ENCODE results near the gene PRKAG2.

The PRKAG2 gene

GRCh38 chr7:151647874-151648273 is 229.0 kb downstream of the PRKAG2 start:
- H3K4me1 ChIP-seq (ENCODE audit: low read length), result no peaks in the 10 kb centered on the region
- TF ChIP-seq EZH2phosphoT487 (IDR thresholded peaks at IDR 0.05; ENCODE audit: low read depth), result no peak
- no peaks in the 10 kb centered on the region for H3K36me3 ChIP-seq (replicated peaks; ENCODE audit: low read depth, low read length)
- H2AFZ ChIP-seq (ENCODE audit: low read depth, low read length), result no peak overlapping the region
- no peaks in the 10 kb centered on the region for H3K9me3 ChIP-seq (ENCODE audit: insufficient read depth, low read length)
- H3K9ac ChIP-seq (ENCODE audit: low read length), result no peak overlapping the region
- H3K27me3 ChIP-seq (ENCODE audit: low read depth, low read length), result peaks cover 32% of the 10 kb centered on the region
- H4K20me1 ChIP-seq (ENCODE audit: insufficient read depth, low read length), result no peaks in the 10 kb centered on the region
- H3K79me2 ChIP-seq (ENCODE audit: low read length), result no peaks in the 10 kb centered on the region
- no peak overlapping the region for H3K27ac ChIP-seq (ENCODE audit: low read length)
- no peak overlapping the region for H3K4me3 ChIP-seq (ENCODE audit: low read length)
- H3K4me2 ChIP-seq (ENCODE audit: low read length), result no peak overlapping the region

- H3K9ac ChIP-seq (ENCODE audit: low read length), result no peak overlapping the region
- TF ChIP-seq EZH2phosphoT487 (IDR thresholded peaks at IDR 0.05; ENCODE audit: low read depth) (no peak), CTCF (IDR thresholded peaks at IDR 0.05; ENCODE audit: low read depth, low read length) (no peak)
- no peaks in the 10 kb centered on the region for H3K9me3 ChIP-seq (ENCODE audit: insufficient read depth, low read length)
- no peaks in the 10 kb centered on the region for H3K79me2 ChIP-seq (ENCODE audit: low read length)
- H3K4me3 ChIP-seq (ENCODE audit: low read length), result no peak overlapping the region
- no peaks in the 10 kb centered on the region for H3K36me3 ChIP-seq (replicated peaks; ENCODE audit: low read depth, low read length)
- H4K20me1 ChIP-seq (ENCODE audit: insufficient read depth, low read length), result no peaks in the 10 kb centered on the region
- H3K4me1 ChIP-seq (ENCODE audit: low read length), result no peaks in the 10 kb centered on the region
- peaks cover 34% of the 10 kb centered on the region for H3K27me3 ChIP-seq (ENCODE audit: low read depth, low read length)
- H3K27ac ChIP-seq (ENCODE audit: low read length), result no peak overlapping the region
- H3K4me2 ChIP-seq (ENCODE audit: low read length), result no peak overlapping the region
- H2AFZ ChIP-seq (ENCODE audit: low read depth, low read length), result no peak overlapping the region
These were observed 229.9 kb downstream of the PRKAG2 start for GRCh38 chr7:151647006-151647405.

DNA sequence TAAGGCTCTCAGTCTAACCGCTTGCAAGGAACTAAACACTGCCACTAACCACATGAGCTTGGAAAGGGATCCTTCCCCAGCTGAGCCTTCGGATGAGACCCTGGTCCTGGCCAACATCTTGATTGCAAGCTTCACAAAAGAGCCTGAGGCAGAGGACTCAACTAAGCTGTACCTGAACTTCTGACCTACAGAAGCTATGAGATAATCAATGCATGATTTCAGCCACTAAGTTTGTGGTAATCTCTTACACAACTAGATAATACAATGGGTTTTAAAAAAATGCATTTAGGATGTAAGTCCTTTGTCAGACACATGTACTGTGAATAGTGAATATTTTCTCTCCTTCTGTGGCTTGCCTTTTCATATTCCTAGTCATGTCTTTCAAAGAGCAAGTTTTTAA is 231.6 kb downstream of the PRKAG2 start:
- no peak overlapping the region for H3K27ac ChIP-seq (ENCODE audit: low read length)
- no peak overlapping the region for H3K4me3 ChIP-seq (ENCODE audit: low read length)
- no peaks in the 10 kb centered on the region for H3K4me1 ChIP-seq (ENCODE audit: low read length)
- H4K20me1 ChIP-seq (ENCODE audit: insufficient read depth, low read length), result no peaks in the 10 kb centered on the region
- H3K4me2 ChIP-seq (ENCODE audit: low read length), result no peak overlapping the region
- TF ChIP-seq EZH2phosphoT487 (IDR thresholded peaks at IDR 0.05; ENCODE audit: low read depth), result no peak
- no peak for TF ChIP-seq CTCF (IDR thresholded peaks at IDR 0.05; ENCODE audit: low read depth, low read length)
- no peaks in the 10 kb centered on the region for H3K9me3 ChIP-seq (ENCODE audit: insufficient read depth, low read length)
- peaks cover 33% of the 10 kb centered on the region for H3K27me3 ChIP-seq (ENCODE audit: low read depth, low read length)
- no peaks in the 10 kb centered on the region for H3K79me2 ChIP-seq (ENCODE audit: low read length)
- H3K36me3 ChIP-seq (replicated peaks; ENCODE audit: low read depth, low read length), result no peaks in the 10 kb centered on the region
- H3K9ac ChIP-seq (ENCODE audit: low read length), result no peak overlapping the region
- no peak overlapping the region for H2AFZ ChIP-seq (ENCODE audit: low read depth, low read length)

DNA sequence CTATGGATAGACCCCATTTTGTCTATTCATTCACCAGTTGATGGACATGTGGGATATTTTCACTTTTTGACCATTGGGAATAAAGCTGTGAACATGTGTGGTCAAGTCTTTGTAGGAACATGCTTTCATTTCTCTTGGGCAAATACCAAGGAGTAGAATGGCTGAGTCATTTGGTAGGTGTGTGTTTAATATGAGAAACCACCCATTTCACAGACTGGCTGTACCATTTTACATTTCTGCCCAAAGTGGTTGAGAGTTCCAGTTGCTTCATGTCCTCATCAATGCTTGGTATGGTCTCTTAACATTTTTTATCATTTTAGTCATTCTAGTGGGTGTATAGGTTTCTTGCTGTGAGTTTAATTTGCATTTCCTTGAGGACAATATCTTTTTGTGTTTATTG is 232.4 kb downstream of the PRKAG2 start:
- Histone ChIP-seq H2AFZ (ENCODE audit: low read depth, low read length) (no peak overlapping the region), H3K27ac (ENCODE audit: low read length) (no peak overlapping the region), H3K27me3 (ENCODE audit: low read depth, low read length) (peaks cover 35% of the 10 kb centered on the region), H3K4me3 (ENCODE audit: low read length) (no peak overlapping the region), H3K9me3 (ENCODE audit: insufficient read depth, low read length) (no peaks in the 10 kb centered on the region), H3K79me2 (ENCODE audit: low read length) (no peaks in the 10 kb centered on the region), H3K4me1 (ENCODE audit: low read length) (no peaks in the 10 kb centered on the region), H3K36me3 (replicated peaks; ENCODE audit: low read depth, low read length) (no peaks in the 10 kb centered on the region), H4K20me1 (ENCODE audit: insufficient read depth, low read length) (no peaks in the 10 kb centered on the region), H3K4me2 (ENCODE audit: low read length) (no peak overlapping the region), H3K9ac (ENCODE audit: low read length) (no peak overlapping the region)
- TF ChIP-seq CTCF (IDR thresholded peaks at IDR 0.05; ENCODE audit: low read depth, low read length) (no peak), EZH2phosphoT487 (IDR thresholded peaks at IDR 0.05; ENCODE audit: low read depth) (no peak)

GRCh38 chr7:151642746-151643145 is 234.2 kb downstream of the PRKAG2 start:
- no peak overlapping the region for H3K4me2 ChIP-seq (ENCODE audit: low read length)
- no peaks in the 10 kb centered on the region for H3K79me2 ChIP-seq (ENCODE audit: low read length)
- no peaks in the 10 kb centered on the region for H4K20me1 ChIP-seq (ENCODE audit: insufficient read depth, low read length)
- no peaks in the 10 kb centered on the region for H3K36me3 ChIP-seq (replicated peaks; ENCODE audit: low read depth, low read length)
- TF ChIP-seq CTCF (IDR thresholded peaks at IDR 0.05; ENCODE audit: low read depth, low read length) (no peak), EZH2phosphoT487 (IDR thresholded peaks at IDR 0.05; ENCODE audit: low read depth) (no peak)
- H3K4me3 ChIP-seq (ENCODE audit: low read length), result no peak overlapping the region
- H3K4me1 ChIP-seq (ENCODE audit: low read length), result no peaks in the 10 kb centered on the region
- H3K9ac ChIP-seq (ENCODE audit: low read length), result no peak overlapping the region
- H3K27ac ChIP-seq (ENCODE audit: low read length), result no peak overlapping the region
- H2AFZ ChIP-seq (ENCODE audit: low read depth, low read length), result no peak overlapping the region
- H3K9me3 ChIP-seq (ENCODE audit: insufficient read depth, low read length), result no peaks in the 10 kb centered on the region
- H3K27me3 ChIP-seq (ENCODE audit: low read depth, low read length), result peaks cover 27% of the 10 kb centered on the region
